ENCODE data around the gene METTL16.

The METTL16 gene

DNA sequence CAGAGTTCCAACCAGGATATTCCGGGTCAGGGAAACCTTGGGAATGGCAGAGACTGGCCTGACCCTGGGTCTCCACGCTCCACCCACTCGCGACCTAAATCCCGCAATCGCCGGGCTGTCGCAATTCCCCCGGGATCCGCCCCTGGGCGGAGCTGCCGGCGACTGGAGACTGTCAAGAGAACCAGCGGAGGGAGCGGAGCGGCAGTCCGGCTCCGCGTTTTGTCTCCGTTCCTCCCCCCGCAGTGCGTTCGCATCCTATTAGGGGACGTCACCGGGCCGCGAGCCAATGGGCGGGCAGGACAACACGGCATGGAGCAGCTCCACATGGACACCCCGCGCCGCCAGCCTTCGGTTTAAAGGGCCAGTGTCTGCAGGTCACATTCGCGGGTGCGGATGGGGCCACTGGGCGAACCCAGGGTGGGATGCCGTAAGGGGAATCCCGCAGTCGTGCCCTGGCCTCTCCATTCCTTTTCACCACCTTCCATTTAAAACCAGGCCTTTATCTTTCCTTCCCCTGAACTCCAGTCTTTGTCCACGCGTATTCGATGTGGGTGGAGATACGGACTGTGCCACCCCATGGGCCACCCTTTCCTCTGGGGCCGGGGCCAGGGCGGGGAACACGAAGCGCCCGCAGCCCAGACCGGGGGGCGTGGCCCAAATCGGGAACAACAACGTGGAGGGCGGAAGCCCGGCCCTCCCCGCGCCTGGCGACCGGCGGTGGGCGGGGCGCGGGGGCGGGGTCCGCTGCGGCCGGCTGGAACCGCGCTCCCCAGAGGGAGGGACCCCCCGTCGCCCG lies 110.1 kb downstream of the METTL16 start:
- FAIRE-seq (peak; percentile 100), DNase-seq (ENCODE audit: insufficient read length) (peak; percentile 92)
- TF ChIP-seq TAF1 (IDR thresholded peaks at IDR 0.05; ENCODE audit: borderline replicate concordance, low read depth, low read length) (no peak), POLR2A (IDR thresholded peaks at IDR 0.05; ENCODE audit: low read depth, low read length) (0 out of 2 replicates have a peak, but pooled peaks have one; percentile 19)

DNA sequence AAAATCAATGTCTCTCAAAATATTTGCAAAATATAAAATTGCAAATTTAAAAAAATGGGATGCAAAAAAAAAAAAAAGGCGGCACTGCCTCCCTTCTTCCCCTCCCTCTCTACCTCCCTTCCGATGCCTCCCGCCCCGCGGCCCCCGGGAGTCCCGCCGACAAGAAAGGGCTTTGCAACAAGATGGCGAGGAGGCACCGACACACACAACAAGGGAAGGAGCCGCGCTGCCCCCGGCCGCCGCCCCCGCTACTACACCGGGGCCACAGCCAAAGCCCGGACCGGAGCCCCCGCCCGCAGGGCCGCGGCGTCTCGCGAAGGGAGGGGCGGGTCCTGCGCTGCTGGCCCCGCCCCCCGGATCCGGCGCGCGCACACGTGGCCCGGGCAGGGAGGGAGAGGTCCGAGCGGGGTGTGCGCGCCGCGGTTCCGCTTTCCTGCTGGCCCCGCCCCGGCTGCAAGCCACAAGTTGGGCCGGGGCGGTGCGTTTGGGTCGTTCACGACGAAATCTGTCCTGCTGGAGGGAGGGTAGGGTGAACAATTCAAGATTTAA lies 110.7 kb downstream of the METTL16 start, which contains the start of gene MNT:
TSS of gene MNT (minus strand) at position 184 of the 549 bp plus-strand sequence. CDS start 348 bp downstream, outside the sequence.
- DNase-seq (ENCODE audit: insufficient read length): peak; percentile 84
- TF ChIP-seq TAF1 (IDR thresholded peaks at IDR 0.05; ENCODE audit: borderline replicate concordance, low read depth, low read length) (peak; percentile 71; the same call in 1 of the 2 replicates), POLR2A (IDR thresholded peaks at IDR 0.05; ENCODE audit: low read depth, low read length) (peak; percentile 54; the same call in 1 of the 2 replicates), POLR2AphosphoS5 (IDR thresholded peaks at IDR 0.05; ENCODE audit: low read depth, low read length) (peak; percentile 36; the same call in 1 of the 2 replicates)
- FAIRE-seq: no peak

DNA sequence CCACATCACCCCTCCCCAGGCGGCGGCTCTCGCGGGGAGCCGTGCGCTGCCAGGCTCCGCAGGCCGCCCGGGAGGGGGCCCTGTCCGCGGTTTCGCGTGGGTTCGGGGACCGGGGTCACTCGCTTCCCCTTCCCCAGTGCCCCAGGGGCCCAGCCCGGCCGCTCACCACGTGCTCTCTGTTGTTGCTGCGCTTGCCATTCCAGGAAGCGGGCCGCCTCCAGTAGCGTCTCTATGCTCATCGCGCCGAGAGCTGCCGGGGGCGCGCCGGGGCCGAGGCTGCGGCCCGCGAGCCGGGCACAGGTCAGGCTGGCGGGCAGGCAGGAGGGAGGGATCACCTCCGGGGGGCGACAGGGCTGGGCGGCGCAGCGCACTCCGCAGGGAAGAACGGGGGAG lies 111.2 kb downstream of the METTL16 start:
- DNase-seq (ENCODE audit: insufficient read length) (no peak), FAIRE-seq (peak; percentile 64)
- TF ChIP-seq TAF1 (IDR thresholded peaks at IDR 0.05; ENCODE audit: borderline replicate concordance, low read depth, low read length) (no peak), POLR2A (IDR thresholded peaks at IDR 0.05; ENCODE audit: low read depth, low read length) (no peak), POLR2AphosphoS5 (IDR thresholded peaks at IDR 0.05; ENCODE audit: low read depth, low read length) (no peak)

DNA sequence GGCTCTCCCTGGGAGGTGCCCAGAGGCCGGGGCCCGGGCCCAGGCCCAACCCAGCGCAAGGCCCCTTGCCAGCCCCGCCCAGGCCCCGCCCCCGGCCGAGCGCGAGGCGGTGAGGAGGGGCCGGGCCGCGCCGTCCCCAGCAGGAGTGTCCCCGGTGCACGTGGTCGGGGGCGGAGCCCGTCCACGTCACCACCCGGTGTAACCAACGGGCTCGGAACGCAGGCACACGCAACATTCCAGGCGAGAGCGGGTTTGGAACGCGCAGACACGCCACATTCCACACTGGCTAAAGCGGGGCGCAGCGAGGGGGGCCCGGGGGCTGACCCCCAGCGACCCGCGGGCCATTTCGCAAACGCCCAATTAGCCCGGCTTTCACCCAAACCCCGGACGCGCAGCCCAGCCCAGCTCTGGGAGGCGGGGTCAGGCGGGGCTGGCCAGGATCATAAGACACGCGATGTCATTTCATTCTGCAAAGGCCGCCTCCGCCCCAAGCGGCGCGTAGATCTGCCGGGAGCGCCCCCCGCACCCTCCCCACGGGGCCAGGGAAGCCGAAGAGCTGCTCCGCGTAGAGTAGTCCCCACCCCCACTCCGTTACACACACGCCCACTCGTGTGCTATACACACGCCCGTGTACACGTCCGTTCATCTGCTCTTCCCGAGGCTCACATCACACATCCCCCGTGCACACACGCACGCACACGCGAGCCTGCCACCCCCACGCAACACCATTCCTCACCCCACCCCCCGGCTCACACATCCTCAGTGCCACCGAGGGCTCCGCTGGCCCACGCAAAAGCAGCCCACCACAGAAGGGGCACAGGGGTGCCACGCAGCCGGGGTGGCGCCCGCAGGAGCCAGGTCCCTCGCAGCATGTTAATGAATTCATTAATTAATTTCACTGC lies 111.9 kb downstream of the METTL16 start:
- FAIRE-seq (peak; percentile 99), DNase-seq (ENCODE audit: insufficient read length) (peak; percentile 92)
- no peak for TF ChIP-seq TAF1 (IDR thresholded peaks at IDR 0.05; ENCODE audit: borderline replicate concordance, low read depth, low read length)
- peak; percentile 81 for TF ChIP-seq POLR2A (IDR thresholded peaks at IDR 0.05; ENCODE audit: low read depth, low read length)
- peak; percentile 80 for TF ChIP-seq POLR2AphosphoS5 (IDR thresholded peaks at IDR 0.05; ENCODE audit: low read depth, low read length)

DNA sequence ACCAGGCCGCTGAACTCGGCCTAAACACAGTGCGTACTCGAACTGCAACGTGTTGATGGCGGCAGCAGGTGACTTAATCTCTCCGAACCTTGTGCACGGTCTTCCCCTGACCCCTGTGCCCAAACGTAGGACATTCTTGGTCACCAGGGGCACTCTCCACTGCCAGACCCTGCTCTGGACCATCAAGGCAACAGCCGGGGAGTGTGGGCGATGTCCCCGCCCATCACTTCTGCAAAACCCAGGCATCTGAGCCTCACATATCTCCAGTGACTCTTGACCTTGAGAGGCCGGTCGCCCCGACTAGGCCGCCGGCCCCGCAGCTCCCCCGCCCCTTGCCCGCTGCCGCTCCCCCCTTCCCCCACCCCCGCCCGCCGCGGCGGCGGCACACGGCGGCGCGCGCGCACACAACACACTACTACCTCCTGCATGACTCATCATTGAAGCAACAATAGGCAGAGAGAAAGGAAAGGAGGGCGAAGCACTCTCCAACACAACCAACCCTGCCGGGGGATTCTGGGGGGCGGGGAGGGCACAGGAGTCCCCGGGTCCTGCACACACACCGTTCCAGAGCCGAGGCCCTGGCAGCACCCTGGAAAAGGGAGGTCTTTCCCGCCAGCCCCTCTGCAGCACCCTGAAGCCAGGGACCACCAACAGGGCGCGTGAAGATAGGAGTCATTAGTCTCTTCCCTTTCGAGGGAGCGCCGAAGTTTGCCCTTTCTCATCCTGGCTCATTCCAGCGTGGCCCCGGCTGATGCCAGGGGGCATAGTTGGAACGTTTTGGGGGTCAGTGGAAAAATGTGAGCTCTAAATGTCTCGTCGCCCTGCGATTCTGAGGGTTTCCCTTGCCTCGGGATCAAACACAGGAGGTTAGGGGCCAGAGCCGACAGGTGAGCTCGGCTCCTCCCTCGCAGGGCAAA lies 112.8 kb downstream of the METTL16 start:
- TF ChIP-seq POLR2AphosphoS5 (IDR thresholded peaks at IDR 0.05; ENCODE audit: low read depth, low read length) (no peak), TAF1 (IDR thresholded peaks at IDR 0.05; ENCODE audit: borderline replicate concordance, low read depth, low read length) (no peak), POLR2A (IDR thresholded peaks at IDR 0.05; ENCODE audit: low read depth, low read length) (no peak)
- FAIRE-seq (peak; percentile 46), DNase-seq (ENCODE audit: insufficient read length) (no peak)

DNA sequence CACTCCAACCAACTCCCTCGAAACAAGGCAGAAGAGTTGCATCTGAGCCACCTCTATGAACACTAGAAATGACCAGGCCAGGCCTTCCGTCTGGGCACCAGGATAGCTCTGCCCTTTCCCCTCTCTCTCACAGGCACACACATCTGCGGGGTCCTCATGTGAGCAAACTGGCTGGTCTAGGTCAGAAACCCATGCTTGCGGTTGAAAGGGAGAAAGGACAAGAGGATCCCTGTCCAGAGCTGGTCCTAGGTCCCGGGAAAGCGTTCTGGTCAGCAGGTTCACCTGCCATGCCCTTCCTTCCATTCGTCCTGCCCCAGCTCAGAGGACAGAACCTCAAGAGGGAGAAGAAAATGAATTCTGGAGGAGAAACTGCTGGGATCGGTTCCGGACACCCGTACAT lies 113.5 kb downstream of the METTL16 start:
- TF ChIP-seq POLR2AphosphoS5 (IDR thresholded peaks at IDR 0.05; ENCODE audit: low read depth, low read length) (no peak), TAF1 (IDR thresholded peaks at IDR 0.05; ENCODE audit: borderline replicate concordance, low read depth, low read length) (no peak), POLR2A (IDR thresholded peaks at IDR 0.05; ENCODE audit: low read depth, low read length) (no peak)
- FAIRE-seq (no peak), DNase-seq (ENCODE audit: insufficient read length) (no peak)

DNA sequence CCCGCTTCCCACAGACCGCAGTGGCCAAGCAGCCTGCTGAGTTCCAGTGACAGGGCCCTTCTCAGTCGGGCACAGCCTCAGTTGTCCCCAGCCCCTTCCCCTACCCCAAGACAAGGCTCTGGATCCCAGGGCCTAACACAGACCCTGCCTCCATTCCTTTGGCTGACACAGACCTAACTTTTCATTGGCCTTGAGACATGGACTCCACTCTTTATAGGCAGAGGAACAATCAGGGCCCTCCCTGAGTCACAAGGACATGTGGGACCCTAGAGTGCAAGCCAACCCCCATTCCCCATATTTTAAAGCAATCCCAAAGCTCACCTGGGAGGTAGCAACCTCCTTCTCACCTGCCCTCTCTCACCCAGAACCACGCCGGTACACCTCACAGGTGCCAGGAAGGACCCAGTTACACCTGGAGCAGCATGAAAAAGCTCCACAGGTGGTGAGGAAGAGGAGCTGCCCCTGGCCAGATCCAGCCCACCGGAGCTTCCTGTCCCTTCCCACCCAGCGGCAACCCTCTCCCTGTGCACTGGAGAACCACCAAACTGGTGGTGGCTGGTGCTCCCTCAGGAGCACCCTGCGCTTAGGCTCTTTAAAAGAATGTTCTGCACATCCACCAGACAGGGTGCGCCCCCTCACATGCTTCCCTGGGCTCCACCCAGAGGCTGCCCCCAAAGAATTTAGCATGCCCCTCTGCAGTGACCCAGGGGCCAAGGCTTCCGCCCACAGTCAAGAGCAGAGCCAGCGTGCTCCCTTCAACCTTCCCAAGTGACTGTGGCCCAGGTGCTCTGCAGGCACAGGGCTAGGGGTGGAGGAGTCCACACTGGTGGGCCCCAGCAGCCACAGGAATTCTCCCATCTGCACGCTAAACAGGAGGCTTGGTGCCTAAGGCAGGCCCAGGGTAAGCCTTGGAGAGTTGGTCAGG lies 114.2 kb downstream of the METTL16 start:
- FAIRE-seq (peak; percentile 36), DNase-seq (ENCODE audit: insufficient read length) (no peak)
- TF ChIP-seq TAF1 (IDR thresholded peaks at IDR 0.05; ENCODE audit: borderline replicate concordance, low read depth, low read length) (no peak), POLR2AphosphoS5 (IDR thresholded peaks at IDR 0.05; ENCODE audit: low read depth, low read length) (no peak), POLR2A (IDR thresholded peaks at IDR 0.05; ENCODE audit: low read depth, low read length) (no peak)

DNA sequence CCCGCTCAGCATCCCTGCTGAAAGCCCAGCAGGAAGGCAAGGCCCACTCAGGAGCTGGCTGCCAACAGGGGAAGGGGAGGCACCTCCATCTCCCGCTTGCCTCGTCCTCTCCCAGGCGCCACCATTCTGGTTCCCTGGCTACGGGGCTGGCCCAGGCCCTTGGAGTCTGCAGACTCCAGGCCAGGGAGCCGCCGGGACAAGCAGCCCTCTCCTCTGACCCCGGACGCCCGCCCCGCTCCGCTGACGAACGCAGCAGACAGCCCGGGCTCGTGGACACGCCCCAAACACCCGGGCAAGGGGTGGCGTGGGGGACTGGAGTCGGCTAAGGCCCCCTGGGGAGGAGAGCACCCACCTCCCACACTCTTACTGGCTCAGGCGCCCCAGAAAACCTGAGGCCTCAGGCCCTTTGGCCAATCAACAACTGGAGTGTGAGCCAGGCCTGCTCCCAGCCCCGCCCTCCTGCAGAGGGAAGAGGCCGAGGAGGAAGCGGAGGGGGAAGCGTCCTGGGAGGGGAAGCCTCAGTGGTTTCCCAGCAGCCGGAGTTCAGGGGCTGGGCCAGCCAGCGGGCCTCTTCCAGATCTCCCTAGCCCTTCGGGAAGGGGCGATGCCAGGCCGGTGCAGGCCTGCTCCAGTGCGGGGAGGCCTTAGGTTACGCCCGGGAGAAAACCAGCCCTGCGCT lies 115.0 kb downstream of the METTL16 start:
- TF ChIP-seq POLR2A (IDR thresholded peaks at IDR 0.05; ENCODE audit: low read depth, low read length) (peak; percentile 29; the same call in 1 of the 2 replicates), POLR2AphosphoS5 (IDR thresholded peaks at IDR 0.05; ENCODE audit: low read depth, low read length) (no peak)
- DNase-seq (ENCODE audit: insufficient read length) (no peak), FAIRE-seq (peak; percentile 95)

DNA sequence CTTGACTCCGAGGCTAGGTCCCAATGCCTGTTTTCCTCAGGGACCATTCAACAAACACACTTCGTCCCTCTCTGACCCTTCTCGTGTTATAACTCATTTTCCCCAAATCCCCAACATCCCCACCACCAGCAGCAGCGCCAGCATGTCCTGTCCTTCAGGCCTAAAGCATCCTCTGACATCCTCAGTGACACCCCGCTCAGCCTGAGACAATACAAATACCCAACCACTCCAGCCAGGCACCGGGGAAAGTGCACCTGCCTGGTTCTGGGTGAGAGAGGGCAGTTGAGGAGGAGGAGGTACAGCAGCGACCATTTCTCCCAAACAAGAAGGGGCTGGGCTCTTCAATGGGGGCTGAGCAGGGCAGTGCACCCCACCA lies 115.5 kb downstream of the METTL16 start:
- TF ChIP-seq TAF1 (IDR thresholded peaks at IDR 0.05; ENCODE audit: borderline replicate concordance, low read depth, low read length) (no peak), POLR2AphosphoS5 (IDR thresholded peaks at IDR 0.05; ENCODE audit: low read depth, low read length) (no peak), POLR2A (IDR thresholded peaks at IDR 0.05; ENCODE audit: low read depth, low read length) (no peak)
- DNase-seq (ENCODE audit: insufficient read length): no peak
- no peak for FAIRE-seq

All from GM12892 (cell line).